Lung (tissue), 12 donors: ENCODE data around the gene MARCKS. TPM values are rescaled to one million over a fixed set of nuclear protein-coding genes. Genes with fewer than 3 reads are reported as not detected.

Experiments
- ATAC-seq: fragments of 200-7000 bp; cut with Tn5 transposase; one replicate; pipeline ENCODE4 v1.9.1; 2020; ENCODE audit warnings: moderate number of reproducible peaks; ENCODE audit not compliant: insufficient read depth, low FRiP score
- DNase-seq, 3 donors: peaks; one replicate each; pipeline ENCODE4 v3.0.0-alpha.2; 2013 to 2017
- H3K27ac ChIP-seq, 2 donors: one replicate each; pipeline ENCODE4 v1.5.1; 2013; ENCODE audit warnings: mild to moderate bottlenecking in 2 of 2, moderate library complexity in 2 of 2, control low read depth in 1 of 2, inconsistent platforms in 1 of 2, low read depth in 1 of 2, low read length in 1 of 2
- H3K27me3 ChIP-seq, 3 donors: one replicate each; pipeline ENCODE4 v1.5.1; 2013; ENCODE audit warnings: low read length in 2 of 3; ENCODE audit not compliant: control insufficient read depth in 3 of 3, insufficient read depth in 3 of 3
- H3K36me3 ChIP-seq, 4 donors: one replicate each; pipeline ENCODE4 v1.5.1; 2013; ENCODE audit warnings: low read length in 4 of 4, mild to moderate bottlenecking in 1 of 4, moderate library complexity in 1 of 4; ENCODE audit not compliant: control insufficient read depth in 4 of 4, insufficient read depth in 4 of 4
- H3K4me1 ChIP-seq, 5 donors: one replicate each; pipeline ENCODE4 v1.5.1; 2013; ENCODE audit warnings: low read length in 5 of 5, mild to moderate bottlenecking in 2 of 5, moderate library complexity in 1 of 5; ENCODE audit not compliant: control insufficient read depth in 5 of 5, insufficient read depth in 5 of 5
- H3K4me3 ChIP-seq: one replicate; pipeline ENCODE4 v1.5.1; 2013; ENCODE audit warnings: mild to moderate bottlenecking, control low read depth, moderate library complexity
- H3K9ac ChIP-seq, 2 donors: one replicate each; pipeline ENCODE4 v1.5.1; 2013; ENCODE audit warnings: low read length in 2 of 2, control low read depth in 1 of 2; ENCODE audit not compliant: insufficient read depth in 1 of 2
- H3K9me3 ChIP-seq, 4 donors: one replicate each; pipeline ENCODE4 v1.5.1; 2013; ENCODE audit warnings: low read length in 3 of 4, mild to moderate bottlenecking in 1 of 4, moderate library complexity in 1 of 4; ENCODE audit not compliant: control insufficient read depth in 4 of 4, insufficient read depth in 3 of 4
- CTCF ChIP-seq: IDR thresholded peaks from 2 replicates; pipeline ENCODE4 v1.5.1; 2012; ENCODE audit warnings: mild to moderate bottlenecking; ENCODE audit errors: control extremely low read depth, extremely low read depth
- WGBS, 2 donors: extraction: QIAGEN DNeasy Blood & Tissue Kit; methylation state at CpG; one replicate each; pipeline ENCODE4 v1.1.7; 2013; 5-methylcytosine and 5-hydroxymethylcytosine counted together
- polyA plus RNA-seq, 2 donors: library from polyadenylated mRNA; stranded (reverse); fragments of 200-250 nt; gene quantifications; one replicate each; pipeline ENCODE4 v1.2.1, GENCODE V29; 2013
- total RNA-seq, 2 donors: library from RNA; depleted of rRNA in 1 of 2; stranded (reverse); fragments of >200 nt in 1 of 2; gene quantifications; one replicate each; pipeline ENCODE4 v1.2.1, GENCODE V29; 2014 to 2021
- donor health status: control.
- donor health status: control.
- donor health status: Bipolar disorder and iron deficiency.
- donor health status: healthy.
- donor health status: DM: yes; HTN: yes; CAD: no.

The MARCKS gene
- total and polyA plus RNA-seq, 4 donors, result 17.3 to 140 (median 72.2) TPM

DNA sequence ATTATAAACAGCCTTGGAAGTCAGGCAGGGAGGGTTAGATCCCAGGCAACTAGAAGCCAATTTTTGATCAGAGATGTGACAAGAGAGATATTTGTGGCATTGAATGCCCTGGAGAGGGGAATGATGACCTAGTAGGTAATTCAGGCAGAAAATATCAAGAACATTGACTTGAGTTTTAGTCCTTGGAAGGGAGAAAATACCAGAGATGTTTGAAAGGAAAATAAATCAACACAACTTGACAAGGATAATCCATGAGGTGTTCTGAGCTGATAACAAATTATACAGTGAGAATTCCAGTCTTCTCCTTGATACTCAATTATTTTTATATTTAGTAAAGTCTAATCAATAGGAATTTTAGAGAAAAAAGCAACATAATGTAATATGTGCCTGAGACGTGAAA is 10.6 kb upstream of the MARCKS start:
- Histone ChIP-seq H3K4me1 (peaks cover 0 to 4% (median 0%) of the 10 kb centered on the region in 5 donors), H3K27ac (no peak overlapping the region), H3K36me3 (no peaks in the 10 kb centered on the region), H3K9ac (no peak overlapping the region), H3K9me3 (no peaks in the 10 kb centered on the region), H3K4me3 (no peak overlapping the region), H3K27me3 (no peaks in the 10 kb centered on the region)
- 92 to 98% methylated on average over 1 of the region's 1 CpG for WGBS, 2 donors
- no peak for ATAC-seq
- TF ChIP-seq CTCF, result no peak
- no peak for DNase-seq

DNA sequence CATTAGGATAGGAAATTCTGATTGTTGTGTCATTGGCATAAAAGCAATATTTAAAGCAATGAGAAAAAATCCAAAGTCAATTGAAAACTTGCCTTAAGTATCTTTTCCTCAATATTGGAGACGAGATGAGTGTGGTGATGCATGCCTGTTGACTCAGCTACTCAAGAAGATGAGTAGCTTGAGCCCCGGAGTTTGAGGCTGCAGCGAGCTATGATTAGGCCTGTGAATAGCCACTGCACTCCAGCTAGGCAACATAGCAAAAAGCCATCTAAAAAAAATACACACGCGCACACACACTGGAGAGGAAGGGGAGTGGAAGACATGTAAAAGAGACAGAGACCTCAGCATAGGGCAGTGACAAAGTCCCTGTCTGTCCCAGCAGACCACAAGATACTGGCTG is 9.7 kb upstream of the MARCKS start:
- no peaks in the 10 kb centered on the region for H3K27me3 ChIP-seq
- ATAC-seq, result no peak

DNA sequence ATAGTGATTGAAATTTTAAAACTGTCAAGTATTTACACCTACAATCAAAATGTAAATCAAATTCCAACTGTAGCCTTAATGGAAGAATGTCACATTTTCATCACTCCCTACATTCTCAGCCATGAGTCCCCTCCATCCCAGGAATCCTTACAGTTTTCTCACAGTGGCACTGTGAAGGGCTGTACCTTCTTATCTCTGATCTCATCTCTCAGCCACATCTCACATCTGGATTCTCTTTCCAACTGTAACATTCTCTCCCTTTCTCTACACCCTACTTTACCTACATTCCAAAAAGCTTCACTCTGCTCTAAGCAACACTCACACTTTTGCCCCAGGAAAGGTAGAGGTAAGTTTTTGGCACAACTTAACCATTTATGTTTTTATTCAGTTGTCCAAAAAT is 8.9 kb upstream of the MARCKS start:
- no peak for ATAC-seq
- Histone ChIP-seq H3K9me3 (no peaks in the 10 kb centered on the region), H3K4me1 (peaks cover 0 to 12% (median 0%) of the 10 kb centered on the region in 5 donors), H3K27me3 (no peaks in the 10 kb centered on the region), H3K36me3 (no peaks in the 10 kb centered on the region), H3K9ac (no peak overlapping the region), H3K27ac (no peak overlapping the region), H3K4me3 (no peak overlapping the region)
- no peak for DNase-seq
- TF ChIP-seq CTCF, result no peak

More for the DNA sequence above, 9.7 kb upstream of the MARCKS start:
- peaks cover 0 to 6% (median 0%) of the 10 kb centered on the region in 5 donors for H3K4me1 ChIP-seq
- H3K9ac ChIP-seq, result no peak overlapping the region
- H3K9me3 ChIP-seq, result no peaks in the 10 kb centered on the region
- H3K4me3 ChIP-seq, result no peak overlapping the region
- H3K36me3 ChIP-seq, result no peaks in the 10 kb centered on the region
- no peak for TF ChIP-seq CTCF
- no peak for DNase-seq
- 94% methylated on average over 5 of the region's 5 CpGs for WGBS, 2 donors
- no peak overlapping the region for H3K27ac ChIP-seq

DNA sequence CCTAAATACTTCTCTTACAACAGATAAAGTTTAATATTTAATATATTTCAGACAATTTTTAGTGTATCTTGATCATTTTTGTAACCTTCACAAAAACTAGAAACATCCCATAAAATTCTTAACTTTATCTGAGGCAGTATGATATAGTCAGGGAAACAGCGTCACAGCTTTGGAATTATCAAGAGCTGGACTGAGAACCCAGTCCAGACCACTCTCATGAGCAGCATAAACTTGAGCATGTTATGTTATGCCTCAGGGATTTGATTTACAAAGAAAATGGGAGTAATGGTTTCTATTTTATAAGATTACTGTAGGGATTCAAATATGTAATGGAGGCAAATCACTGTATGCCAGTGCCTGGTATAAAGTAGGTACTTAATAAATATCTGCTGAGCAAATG is 8.3 kb upstream of the MARCKS start:
- 96 to 99% methylated on average over 1 of the region's 1 CpG for WGBS, 2 donors
- no peaks in the 10 kb centered on the region for H3K27me3 ChIP-seq
- ATAC-seq, result no peak

More for the DNA sequence above, 8.3 kb upstream of the MARCKS start:
- Histone ChIP-seq H3K36me3 (no peaks in the 10 kb centered on the region), H3K4me3 (no peak overlapping the region), H3K9ac (no peak overlapping the region), H3K27ac (no peak overlapping the region), H3K9me3 (no peaks in the 10 kb centered on the region), H3K4me1 (peaks cover 0 to 12% (median 0%) of the 10 kb centered on the region in 5 donors)
- DNase-seq, result no peak
- no peak for TF ChIP-seq CTCF
